Nephron progenitor cell (in vitro differentiated cells): ENCODE data around the gene LORICRIN.

ENCODE experiments used
- DNase-seq: peaks from one replicate; pipeline ENCODE4 v3.0.0; 2021
- H3K27ac Mint-ChIP-seq: 2 replicates; pipeline ENCODE4 v1.8.0; 2021; ENCODE audit warnings: mild to moderate bottlenecking, moderate library complexity, mixed read lengths
- H3K27me3 Mint-ChIP-seq: 2 replicates; pipeline ENCODE4 v1.8.0; 2021; ENCODE audit warnings: mild to moderate bottlenecking, low read depth, mixed read lengths; ENCODE audit not compliant: poor library complexity
- H3K36me3 Mint-ChIP-seq: 2 replicates; pipeline ENCODE4 v1.8.0; 2021; ENCODE audit warnings: low read depth, mixed read lengths
- H3K4me1 Mint-ChIP-seq: 2 replicates; pipeline ENCODE4 v1.8.0; 2021; ENCODE audit warnings: mixed read lengths
- H3K4me3 Mint-ChIP-seq: 2 replicates; pipeline ENCODE4 v1.8.0; 2021; ENCODE audit warnings: mild to moderate bottlenecking, moderate library complexity, mixed read lengths
- H3K9me3 Mint-ChIP-seq: 2 replicates; pipeline ENCODE4 v1.8.0; 2021; ENCODE audit warnings: mild to moderate bottlenecking, moderate library complexity, mixed read lengths
- TF ChIP-seq, protein P1 (sequence below): fragments of 200-600 bp; sonication (generic); IDR thresholded peaks from 2 replicates; pipeline ENCODE4 v1.5.0; 2021; ENCODE audit warnings: antibody characterized with exemption

LORICRIN gene

DNA sequence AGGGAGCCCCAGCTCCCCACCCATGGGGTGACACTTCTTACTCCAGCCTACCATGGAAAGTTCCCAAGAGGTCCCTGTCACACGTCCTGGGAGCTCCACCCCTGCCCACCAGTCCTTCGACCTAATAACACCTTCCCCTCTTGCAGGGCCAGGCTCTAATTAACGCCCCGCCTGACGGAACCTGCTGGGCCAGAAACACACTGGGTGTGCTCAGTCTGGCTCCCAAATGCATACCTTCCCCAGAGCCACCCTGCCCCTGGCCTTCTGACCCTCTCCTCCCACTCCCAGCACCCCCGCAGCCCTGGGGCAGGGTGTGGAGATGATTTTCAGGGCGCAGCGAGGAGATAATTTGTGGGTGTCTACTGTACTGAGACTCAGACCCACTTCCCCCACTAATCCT lies 32.7 kb downstream of the LORICRIN start:
- Mint-ChIP-seq H3K27ac (no peak overlapping the region), H3K4me1 (no peaks in the 10 kb centered on the region), H3K9me3 (peaks cover 30% of the 10 kb centered on the region), H3K27me3 (peaks cover 9% of the 10 kb centered on the region), H3K4me3 (no peak overlapping the region), H3K36me3 (no peaks in the 10 kb centered on the region)
- no peak for DNase-seq
- TF ChIP-seq, protein P1, sequence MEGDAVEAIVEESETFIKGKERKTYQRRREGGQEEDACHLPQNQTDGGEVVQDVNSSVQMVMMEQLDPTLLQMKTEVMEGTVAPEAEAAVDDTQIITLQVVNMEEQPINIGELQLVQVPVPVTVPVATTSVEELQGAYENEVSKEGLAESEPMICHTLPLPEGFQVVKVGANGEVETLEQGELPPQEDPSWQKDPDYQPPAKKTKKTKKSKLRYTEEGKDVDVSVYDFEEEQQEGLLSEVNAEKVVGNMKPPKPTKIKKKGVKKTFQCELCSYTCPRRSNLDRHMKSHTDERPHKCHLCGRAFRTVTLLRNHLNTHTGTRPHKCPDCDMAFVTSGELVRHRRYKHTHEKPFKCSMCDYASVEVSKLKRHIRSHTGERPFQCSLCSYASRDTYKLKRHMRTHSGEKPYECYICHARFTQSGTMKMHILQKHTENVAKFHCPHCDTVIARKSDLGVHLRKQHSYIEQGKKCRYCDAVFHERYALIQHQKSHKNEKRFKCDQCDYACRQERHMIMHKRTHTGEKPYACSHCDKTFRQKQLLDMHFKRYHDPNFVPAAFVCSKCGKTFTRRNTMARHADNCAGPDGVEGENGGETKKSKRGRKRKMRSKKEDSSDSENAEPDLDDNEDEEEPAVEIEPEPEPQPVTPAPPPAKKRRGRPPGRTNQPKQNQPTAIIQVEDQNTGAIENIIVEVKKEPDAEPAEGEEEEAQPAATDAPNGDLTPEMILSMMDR = no peak

- TF ChIP-seq, protein P1 = no peak
- no peak overlapping the region for H3K4me3 Mint-ChIP-seq
- peaks cover 9% of the 10 kb centered on the region for H3K27me3 Mint-ChIP-seq
- peaks cover 29% of the 10 kb centered on the region for H3K9me3 Mint-ChIP-seq
- no peaks in the 10 kb centered on the region for H3K4me1 Mint-ChIP-seq
- H3K27ac Mint-ChIP-seq = no peak overlapping the region
- no peak for DNase-seq
- no peaks in the 10 kb centered on the region for H3K36me3 Mint-ChIP-seq
These were observed 33.4 kb downstream of the LORICRIN start for GRCh38 chr1:153292740-153293479.

- H3K4me1 Mint-ChIP-seq = no peaks in the 10 kb centered on the region
- no peak overlapping the region for H3K4me3 Mint-ChIP-seq
- peaks cover 9% of the 10 kb centered on the region for H3K27me3 Mint-ChIP-seq
- no peak for DNase-seq
- H3K9me3 Mint-ChIP-seq = peaks cover 25% of the 10 kb centered on the region
- no peaks in the 10 kb centered on the region for H3K36me3 Mint-ChIP-seq
- H3K27ac Mint-ChIP-seq = no peak overlapping the region
- TF ChIP-seq, protein P1 = no peak
These were observed 33.9 kb downstream of the LORICRIN start for GRCh38 chr1:153293480-153293775.

DNA sequence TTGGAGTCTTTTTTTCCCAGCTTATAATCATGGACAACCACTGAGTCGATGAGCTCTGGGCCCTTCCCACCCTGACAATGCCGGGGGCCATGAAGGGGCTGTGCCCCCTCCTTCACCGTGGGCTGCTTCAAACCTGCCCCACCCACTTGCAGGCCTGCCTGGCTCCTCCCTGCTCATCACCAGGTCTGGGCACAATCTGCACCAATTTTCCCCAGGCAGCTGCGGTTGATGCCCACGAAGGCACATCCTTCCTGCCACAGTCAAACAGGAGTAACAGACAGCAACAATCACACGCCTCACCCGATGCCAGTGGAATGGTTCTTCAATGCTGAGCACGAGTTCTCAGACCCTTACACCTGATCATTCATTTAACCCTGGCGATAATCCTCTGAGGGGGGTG lies 34.4 kb downstream of the LORICRIN start:
- Mint-ChIP-seq H3K27ac (no peak overlapping the region), H3K9me3 (peaks cover 25% of the 10 kb centered on the region)
- DNase-seq = no peak

DNA sequence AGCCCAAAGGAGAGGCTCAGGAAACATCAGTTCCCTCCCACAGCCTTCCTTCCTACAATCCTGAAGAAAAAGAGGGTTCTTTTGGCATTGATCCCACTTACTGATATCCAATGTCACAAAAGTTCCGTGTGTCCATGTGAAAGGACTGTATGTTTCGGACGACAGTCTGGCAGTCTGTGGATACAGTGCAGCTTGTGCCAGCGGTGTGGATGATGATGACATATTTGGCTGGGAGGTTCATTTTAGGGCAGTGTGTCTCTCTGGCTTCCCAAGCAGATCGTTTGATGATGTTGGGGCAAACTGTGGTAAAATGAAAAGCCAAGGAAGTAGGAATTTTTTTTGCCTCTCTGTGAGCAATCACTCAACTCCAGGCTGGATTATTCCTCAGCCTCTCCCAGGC lies 42.8 kb downstream of the LORICRIN start:
- TF ChIP-seq, protein P1 = no peak
- peaks cover 12% of the 10 kb centered on the region for H3K9me3 Mint-ChIP-seq
- no peak overlapping the region for H3K27ac Mint-ChIP-seq
- DNase-seq = no peak
- no peaks in the 10 kb centered on the region for H3K4me1 Mint-ChIP-seq
- H3K27me3 Mint-ChIP-seq = peaks cover 14% of the 10 kb centered on the region
- no peaks in the 10 kb centered on the region for H3K36me3 Mint-ChIP-seq
- H3K4me3 Mint-ChIP-seq = no peak overlapping the region

More for the DNA sequence above, 34.4 kb downstream of the LORICRIN start:
- Mint-ChIP-seq H3K27me3 (peaks cover 9% of the 10 kb centered on the region), H3K4me3 (no peak overlapping the region), H3K4me1 (no peaks in the 10 kb centered on the region), H3K36me3 (no peaks in the 10 kb centered on the region)
- TF ChIP-seq, protein P1 = no peak

DNA sequence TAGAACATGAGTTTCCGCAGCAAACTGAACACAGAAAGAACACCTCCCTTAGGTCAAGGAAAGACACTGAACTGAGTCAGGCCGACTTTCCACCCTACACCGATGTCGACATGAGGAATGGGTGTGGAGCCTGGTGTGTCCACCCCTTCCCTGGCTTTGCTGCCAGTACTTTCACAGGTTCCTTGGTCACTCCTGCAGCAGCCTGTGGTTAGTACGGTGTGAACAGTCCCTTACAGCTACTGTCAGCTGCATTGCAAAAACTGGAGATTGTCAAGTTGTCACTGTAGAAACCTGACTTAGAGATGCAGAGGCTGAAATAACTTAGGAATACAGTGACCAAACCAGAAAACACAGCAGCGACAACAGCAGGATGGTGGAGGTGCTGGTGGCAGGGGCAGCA lies 46.2 kb downstream of the LORICRIN start:
- H3K4me3 Mint-ChIP-seq = no peak overlapping the region
- no peaks in the 10 kb centered on the region for H3K4me1 Mint-ChIP-seq
- no peak overlapping the region for H3K27ac Mint-ChIP-seq
- no peak for DNase-seq
- TF ChIP-seq, protein P1 = no peak
- H3K36me3 Mint-ChIP-seq = no peaks in the 10 kb centered on the region
- peaks cover 14% of the 10 kb centered on the region for H3K27me3 Mint-ChIP-seq
- peaks cover 24% of the 10 kb centered on the region for H3K9me3 Mint-ChIP-seq
